ENCODE measurements around the gene HDAC1. TPM values are rescaled to one million over a fixed set of nuclear protein-coding genes. Genes with fewer than 3 reads are reported as not detected.

The HDAC1 gene
- total and polyA plus RNA-seq, 2 of the 8 experiments (the other 6 are each of a cell fraction or from before 2014, with no cell fraction given) = 111 to 125 TPM

GRCh38 chr1:32373996-32374592, 82.2 kb downstream of the HDAC1 start:
- H3K23me2 ChIP-seq (ENCODE audit: low read depth, low read length) = no peaks in the 10 kb centered on the region
- WGBS, 2 experiments (ENCODE audit: extremely low coverage in 1 of 2, insufficient coverage in 1 of 2, insufficient read length in 1 of 2, insufficient replicate concordance in 2 of 2, low coverage in 1 of 2, low lambda C conversion rate in 2 of 2, missing lambda C conversion rate in 1 of 2) = 83% methylated on average over 1 of the region's 1 CpG; no CpG with 5 or more reads in 1 of the 2 experiments
- H2BK20ac ChIP-seq (ENCODE audit: low read length) = no peak overlapping the region
- POLR2A ChIA-PET (ENCODE audit: partially characterized antibody) = interaction anchor here (1.1 to 2.5 kb wide), 4 partner anchors 9 to 40 kb away, joined by 4 to 7 read pairs (median 4); partner anchors contain the start of gene BSDC1
- peaks cover 2 to 3% of the 10 kb centered on the region in 2 experiments for H4K20me1 ChIP-seq (replicated peaks in 1 of 2; ENCODE audit: control insufficient read depth in 1 of 2, insufficient read depth in 2 of 2, low read length in 2 of 2)
- H3K4me2 ChIP-seq (ENCODE audit: insufficient read depth in 1 of 2, low read depth in 2 of 2, low read length in 2 of 2) = no peak overlapping the region
- H2BK12ac ChIP-seq (ENCODE audit: low read depth, low read length) = no peak overlapping the region
- no peak overlapping the region for H3K9ac ChIP-seq (replicated peaks in 1 of 4; ENCODE audit: extremely low read depth in 1 of 4, low read depth in 3 of 4, low read length in 3 of 4)
- H3K27ac ChIP-seq (ENCODE audit: low read depth, low read length) = no peak overlapping the region
- FAIRE-seq (no peak), DNase-seq (ENCODE audit: low read depth in 1 of 2, low spot score in 2 of 2) (no peak)
- no peak overlapping the region for H4K8ac ChIP-seq (ENCODE audit: extremely low read depth, insufficient read depth, low read length)
- no peak overlapping the region for H2BK15ac ChIP-seq (ENCODE audit: low read length)
- CTCF ChIA-PET (ENCODE audit: partially characterized antibody) = interaction anchor here (1.4 kb wide), 1 partner anchor 24 kb away, joined by 3 read pairs; no protein-coding TSS in a partner anchor
- no peak overlapping the region for H2AK5ac ChIP-seq (ENCODE audit: low read depth, low read length)
- H3K14ac ChIP-seq (ENCODE audit: insufficient read length) = no peak overlapping the region
- peaks cover 20 to 67% (median 57%) of the 10 kb centered on the region in 4 experiments for H3K36me3 ChIP-seq (ENCODE audit: control insufficient read depth in 2 of 4, insufficient read depth in 4 of 4, low read length in 3 of 4)
- no peaks in the 10 kb centered on the region for H3K9me3 ChIP-seq (ENCODE audit: insufficient read depth in 2 of 2, low read depth in 1 of 2, low read length in 1 of 2)
- no peak overlapping the region for H3K23ac ChIP-seq (ENCODE audit: insufficient read length)
- H2AFZ ChIP-seq (ENCODE audit: low read length) = no peak overlapping the region
- H2BK120ac ChIP-seq (replicated peaks; ENCODE audit: low read depth, low read length) = no peak overlapping the region
- H3K27me3 ChIP-seq (replicated peaks in 1 of 4; ENCODE audit: control insufficient read depth in 3 of 4, extremely low read depth in 1 of 4, insufficient read depth in 3 of 4, low read length in 3 of 4) = no peaks in the 10 kb centered on the region
- H4K91ac ChIP-seq (replicated peaks; ENCODE audit: insufficient read length, low read length) = no peak overlapping the region
- no peaks in the 10 kb centered on the region for H3K4me1 ChIP-seq (replicated peaks in 1 of 4; ENCODE audit: control insufficient read depth in 3 of 4, insufficient read depth in 4 of 4, low read length in 3 of 4)
- H3K56ac ChIP-seq (replicated peaks; ENCODE audit: insufficient read length, low read depth, low read length) = no peak overlapping the region
- no peak overlapping the region for H3K4ac ChIP-seq (replicated peaks; ENCODE audit: insufficient read length, low read depth, low read length)
- no peak overlapping the region for H3K4me3 ChIP-seq (ENCODE audit: extremely low read depth in 1 of 4, insufficient read depth in 2 of 4, low read depth in 3 of 4, low read length in 4 of 4)
- H2BK5ac ChIP-seq (ENCODE audit: low read depth, low read length) = no peak overlapping the region
- H3K79me1 ChIP-seq (ENCODE audit: low read depth, low read length) = no peaks in the 10 kb centered on the region
- H3K18ac ChIP-seq (ENCODE audit: extremely low read depth, low read length) = no peak overlapping the region
- no peaks in the 10 kb centered on the region for H3K79me2 ChIP-seq (ENCODE audit: control insufficient read depth in 1 of 2, insufficient read depth in 2 of 2, low read length in 2 of 2)
- no peak overlapping the region for H4K5ac ChIP-seq (ENCODE audit: insufficient read length, low read depth, low read length)
- TF ChIP-seq POLR2A (IDR thresholded peaks at IDR 0.05; ENCODE audit: control extremely low read depth in 1 of 2, low read depth in 2 of 2, low read length in 2 of 2) (no peak), RBBP5 (IDR thresholded peaks at IDR 0.05; ENCODE audit: borderline replicate concordance, low read depth, low read length) (no peak), ATF3 (IDR thresholded peaks at IDR 0.05; ENCODE audit: insufficient read depth, low read depth, low read length) (no peak), BRCA1 (IDR thresholded peaks at IDR 0.05; ENCODE audit: low read depth, low read length) (no peak), EP300 (IDR thresholded peaks at IDR 0.05; ENCODE audit: borderline replicate concordance in 1 of 2, low read depth in 2 of 2, low read length in 2 of 2) (no peak), EZH2 (IDR thresholded peaks at IDR 0.05; ENCODE audit: low read depth, low read length, severe bottlenecking) (no peak), BCL11A (IDR thresholded peaks at IDR 0.05; ENCODE audit: low read depth in 2 of 2, low read length in 2 of 2) (no peak), E2F6 (IDR thresholded peaks at IDR 0.05) (no peak), NANOG (IDR thresholded peaks at IDR 0.05; ENCODE audit: insufficient read depth, low read depth, low read length, poor library complexity, severe bottlenecking) (no peak), KDM1A (IDR thresholded peaks at IDR 0.05; ENCODE audit: borderline replicate concordance, low read length) (no peak), TAF1 (IDR thresholded peaks at IDR 0.05; ENCODE audit: low read depth, low read length) (no peak), POU5F1 (IDR thresholded peaks at IDR 0.05; ENCODE audit: low read depth, low read length) (no peak)
